SK-N-SH (cell line): ENCODE data around the gene EIF5A2.

Experiments
- CTCF ChIP-seq: fragments of 200-600 bp; sonication (generic); IDR thresholded peaks from 2 replicates; pipeline ENCODE4 v1.6.1; 2017; ENCODE audit warnings: antibody characterized with exemption, mild to moderate bottlenecking, moderate library complexity
- GATA2 ChIP-seq: sonication (generic); formaldehyde crosslinking; IDR thresholded peaks from 2 replicates; pipeline ENCODE4 v1.5.0; 2020; ENCODE audit warnings: mild to moderate bottlenecking, missing genetic modification reagents
- TAF1 ChIP-seq: IDR thresholded peaks from 2 replicates; pipeline ENCODE4 v1.6.1; 2012; ENCODE audit warnings: low read depth, mild to moderate bottlenecking, low read length, moderate library complexity, borderline replicate concordance
- YY1 ChIP-seq: IDR thresholded peaks from 2 replicates; pipeline ENCODE4 v1.4.0; 2012; ENCODE audit warnings: low read depth, mild to moderate bottlenecking

GRCh38 chr3:170896781-170897180, 11.7 kb downstream of the EIF5A2 start:
- TF ChIP-seq CTCF (no peak), GATA2 (no peak), TAF1 (no peak), YY1 (no peak)
